Rectal smooth muscle tissue (tissue), 1 donor: ENCODE results near the gene RSPO3.
"Not testable (repeated sequence)": the region's sequence is repeated elsewhere in the genome, so short reads cannot be mapped to it uniquely, and the experiment has no call there.

Experiments used
- H3K27ac ChIP-seq: one replicate; pipeline ENCODE4 v1.7.0; 2013; ENCODE audit warnings: low read depth, low read length, inconsistent platforms
- H3K27me3 ChIP-seq: one replicate; pipeline ENCODE4 v1.7.0; 2013; ENCODE audit warnings: low read length; ENCODE audit not compliant: control insufficient read depth, insufficient read depth
- H3K36me3 ChIP-seq: one replicate; pipeline ENCODE4 v1.7.0; 2013; ENCODE audit warnings: low read length; ENCODE audit not compliant: control insufficient read depth, insufficient read depth
- H3K4me1 ChIP-seq: one replicate; pipeline ENCODE4 v1.7.0; 2013; ENCODE audit warnings: low read length; ENCODE audit not compliant: control insufficient read depth, insufficient read depth
- H3K4me3 ChIP-seq: one replicate; pipeline ENCODE4 v1.7.0; 2013; ENCODE audit warnings: low read length
- H3K9ac ChIP-seq: one replicate; pipeline ENCODE4 v1.7.0; 2013; ENCODE audit warnings: low read length

RSPO3 gene

DNA sequence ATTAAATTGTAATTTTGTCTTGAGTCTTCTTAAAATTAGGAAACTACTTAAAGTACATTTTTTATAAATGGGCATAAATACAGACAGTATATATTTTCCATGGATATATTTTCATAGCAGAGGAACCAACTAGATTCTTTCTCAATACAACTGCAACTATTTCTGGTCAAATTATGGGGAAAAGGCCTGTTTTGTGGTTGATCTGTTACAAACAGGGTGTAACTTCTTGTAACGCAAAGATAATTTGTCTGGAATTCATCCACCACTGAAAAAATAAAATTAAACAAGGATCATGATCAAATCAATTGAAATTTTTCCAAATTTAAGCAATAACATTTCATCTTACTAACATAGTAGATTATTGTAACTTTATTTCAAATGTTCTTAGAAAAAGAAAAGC, 81.0 kb downstream of the RSPO3 start:
- Histone ChIP-seq H3K4me1 (no peaks in the 10 kb centered on the region), H3K36me3 (no peaks in the 10 kb centered on the region), H3K27me3 (no peaks in the 10 kb centered on the region), H3K27ac (no peak overlapping the region), H3K4me3 (no peak overlapping the region), H3K9ac (no peak overlapping the region)

DNA sequence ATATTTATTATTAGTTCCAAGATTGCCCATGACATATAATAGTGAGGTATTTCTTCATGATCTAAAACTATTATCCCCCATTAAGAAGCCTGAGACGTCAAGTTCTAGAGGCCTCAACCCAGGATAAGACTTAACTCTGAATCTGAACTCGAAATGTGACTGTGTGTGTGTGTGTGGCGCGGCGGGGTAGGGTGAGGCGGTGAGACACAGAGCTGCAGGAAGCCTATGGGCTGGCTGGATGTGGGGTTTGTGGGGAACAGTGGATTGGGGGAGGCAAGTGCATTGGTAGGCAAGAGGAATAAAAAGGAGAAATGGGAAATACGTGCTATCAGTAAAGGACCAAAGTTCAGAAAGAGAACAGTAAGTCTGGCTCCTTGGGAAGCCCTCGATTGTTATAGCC, 81.6 kb downstream of the RSPO3 start:
- Histone ChIP-seq H3K4me3 (no peak overlapping the region), H3K4me1 (no peaks in the 10 kb centered on the region), H3K9ac (no peak overlapping the region), H3K27me3 (no peaks in the 10 kb centered on the region), H3K36me3 (no peaks in the 10 kb centered on the region), H3K27ac (no peak overlapping the region)

DNA sequence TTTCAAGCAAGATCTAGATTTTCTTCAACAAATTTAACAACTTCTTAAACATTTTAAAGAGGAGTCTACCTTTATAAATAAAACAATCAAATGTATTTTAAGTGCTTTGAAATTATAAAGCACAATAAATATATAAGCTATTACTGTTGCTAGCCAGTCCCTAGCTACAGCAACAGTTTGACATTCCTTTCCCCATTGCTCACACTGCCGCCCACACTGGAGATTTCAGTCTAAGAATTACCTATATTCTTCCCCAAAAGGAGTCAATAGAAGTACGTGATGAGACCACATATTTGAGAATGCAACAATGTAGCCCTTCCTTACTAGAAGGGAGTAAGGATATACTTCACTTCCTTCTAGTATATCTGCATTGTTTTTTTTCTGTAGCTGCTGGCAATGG, 82.8 kb downstream of the RSPO3 start:
- no peaks in the 10 kb centered on the region for H3K27me3 ChIP-seq
- H3K36me3 ChIP-seq, result no peaks in the 10 kb centered on the region
- no peaks in the 10 kb centered on the region for H3K4me1 ChIP-seq
- H3K4me3 ChIP-seq, result no peak overlapping the region
- no peak overlapping the region for H3K27ac ChIP-seq
- no peak overlapping the region for H3K9ac ChIP-seq

- H3K27me3 ChIP-seq, result no peaks in the 10 kb centered on the region
- H3K9ac ChIP-seq, result no peak overlapping the region
- no peak overlapping the region for H3K27ac ChIP-seq
- H3K36me3 ChIP-seq, result no peaks in the 10 kb centered on the region
- no peaks in the 10 kb centered on the region for H3K4me1 ChIP-seq
- H3K4me3 ChIP-seq, result no peak overlapping the region
These were observed 84.2 kb downstream of the RSPO3 start for GRCh38 chr6:127202676-127203075.

DNA sequence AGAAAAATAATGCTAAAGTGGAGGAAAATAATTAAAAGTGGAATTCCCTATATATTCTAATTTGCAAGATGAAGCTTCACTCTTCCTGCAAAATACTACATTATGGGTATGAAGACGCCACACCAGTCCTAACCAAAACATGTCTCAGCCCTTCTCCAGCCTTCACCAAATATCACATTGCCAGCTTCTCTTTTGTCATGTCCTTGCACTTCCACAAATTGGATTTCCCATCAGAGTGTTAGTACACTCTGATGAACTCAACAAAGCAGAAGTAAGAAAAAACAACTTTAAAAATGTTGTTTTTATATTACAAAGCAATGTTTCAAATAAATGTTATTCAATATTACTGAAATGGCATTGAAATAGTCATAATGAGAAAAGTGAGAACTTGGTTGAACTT, 85.8 kb downstream of the RSPO3 start:
- no peak overlapping the region for H3K4me3 ChIP-seq
- no peaks in the 10 kb centered on the region for H3K36me3 ChIP-seq
- H3K27ac ChIP-seq, result no peak overlapping the region
- no peaks in the 10 kb centered on the region for H3K27me3 ChIP-seq
- no peak overlapping the region for H3K9ac ChIP-seq
- H3K4me1 ChIP-seq, result no peaks in the 10 kb centered on the region

GRCh38 chr6:127205036-127205435, 86.6 kb downstream of the RSPO3 start:
- Histone ChIP-seq H3K27ac (no peak overlapping the region), H3K9ac (no peak overlapping the region), H3K36me3 (no peaks in the 10 kb centered on the region), H3K4me1 (no peaks in the 10 kb centered on the region), H3K4me3 (no peak overlapping the region), H3K27me3 (no peaks in the 10 kb centered on the region)

- H3K9ac ChIP-seq, result no peak overlapping the region
- no peak overlapping the region for H3K27ac ChIP-seq
- no peaks in the 10 kb centered on the region for H3K27me3 ChIP-seq
- no peaks in the 10 kb centered on the region for H3K4me1 ChIP-seq
- H3K4me3 ChIP-seq, result no peak overlapping the region
- no peaks in the 10 kb centered on the region for H3K36me3 ChIP-seq
These were observed 88.1 kb downstream of the RSPO3 start for GRCh38 chr6:127206531-127207095.

- no peaks in the 10 kb centered on the region for H3K27me3 ChIP-seq
- H3K27ac ChIP-seq, result no peak overlapping the region
- H3K4me1 ChIP-seq, result no peaks in the 10 kb centered on the region
These were observed 89.2 kb downstream of the RSPO3 start for GRCh38 chr6:127207591-127208120.

DNA sequence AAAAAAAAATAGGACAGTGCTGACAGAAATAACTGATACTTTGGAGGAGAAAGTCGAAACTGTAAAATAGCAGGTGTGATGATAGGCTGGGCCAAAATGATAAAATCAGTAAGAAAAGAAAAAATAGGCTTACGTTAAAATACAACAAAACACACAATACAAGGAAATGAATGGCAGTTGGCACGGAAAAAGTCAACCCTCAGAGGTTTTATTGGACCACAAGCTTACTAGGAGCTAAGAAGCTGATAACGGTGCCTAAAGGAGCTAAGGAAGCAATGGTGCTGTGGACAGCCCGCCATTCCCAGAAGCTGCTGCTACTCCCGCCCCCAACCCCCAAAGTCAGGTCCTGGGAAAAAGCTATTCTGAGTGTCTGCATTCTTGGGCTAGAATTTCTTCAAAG, 92.3 kb downstream of the RSPO3 start:
- H3K9ac ChIP-seq, result no peak overlapping the region
- H3K36me3 ChIP-seq, result no peaks in the 10 kb centered on the region

More at GRCh38 chr6:127207591-127208120, 89.2 kb downstream of the RSPO3 start:
- no peaks in the 10 kb centered on the region for H3K36me3 ChIP-seq
- no peak overlapping the region for H3K4me3 ChIP-seq
- H3K9ac ChIP-seq, result no peak overlapping the region

DNA sequence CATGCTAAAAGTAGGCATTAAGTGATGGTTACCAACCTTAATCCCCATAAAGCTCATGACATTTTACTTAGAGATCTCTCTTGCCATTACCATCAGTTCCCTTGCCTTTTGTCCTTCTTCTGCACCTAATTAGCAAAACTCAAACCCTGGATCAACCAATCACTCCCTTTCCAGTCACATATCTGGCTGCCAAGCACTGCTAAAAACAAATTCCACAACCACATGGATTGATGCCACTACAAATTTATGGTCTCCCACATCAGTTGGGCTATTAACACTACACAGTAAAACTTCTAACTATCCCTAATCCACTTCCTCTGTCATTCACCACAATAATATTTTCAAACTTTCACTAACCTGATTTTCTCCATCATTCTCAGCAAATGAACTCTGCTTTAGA, 93.9 kb downstream of the RSPO3 start:
- Histone ChIP-seq H3K9ac (no peak overlapping the region), H3K27me3 (no peaks in the 10 kb centered on the region)

More for the DNA sequence above, 92.3 kb downstream of the RSPO3 start:
- H3K27ac ChIP-seq, result no peak overlapping the region
- H3K27me3 ChIP-seq, result no peaks in the 10 kb centered on the region
- no peak overlapping the region for H3K4me3 ChIP-seq
- no peaks in the 10 kb centered on the region for H3K4me1 ChIP-seq

DNA sequence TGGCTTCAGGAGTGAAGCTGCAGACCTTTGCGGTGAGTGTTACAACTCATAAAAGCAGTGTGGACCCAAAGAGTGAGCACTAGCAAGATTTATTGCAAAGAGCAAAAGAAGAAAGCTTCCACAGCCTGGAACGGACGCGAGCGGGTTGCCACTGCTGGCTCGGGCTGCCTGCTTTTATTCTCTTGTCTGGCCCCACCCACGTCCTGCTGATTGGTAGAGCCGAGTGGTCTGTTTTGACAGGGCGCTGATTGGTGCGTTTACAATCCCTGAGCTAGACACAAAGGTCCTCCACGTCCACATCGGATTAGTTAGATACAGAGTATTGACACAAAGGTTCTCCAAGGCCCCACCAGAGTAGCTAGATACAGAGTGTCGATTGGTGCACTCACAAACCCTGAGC, 95.6 kb downstream of the RSPO3 start:
- H3K27ac ChIP-seq, H3K27me3 ChIP-seq, H3K4me3 ChIP-seq, H3K9ac ChIP-seq, H3K36me3 ChIP-seq, H3K4me1 ChIP-seq: not testable (repeated sequence)

More for the DNA sequence above, 93.9 kb downstream of the RSPO3 start:
- no peaks in the 10 kb centered on the region for H3K4me1 ChIP-seq
- H3K36me3 ChIP-seq, result no peaks in the 10 kb centered on the region
- no peak overlapping the region for H3K4me3 ChIP-seq
- H3K27ac ChIP-seq, result no peak overlapping the region

DNA sequence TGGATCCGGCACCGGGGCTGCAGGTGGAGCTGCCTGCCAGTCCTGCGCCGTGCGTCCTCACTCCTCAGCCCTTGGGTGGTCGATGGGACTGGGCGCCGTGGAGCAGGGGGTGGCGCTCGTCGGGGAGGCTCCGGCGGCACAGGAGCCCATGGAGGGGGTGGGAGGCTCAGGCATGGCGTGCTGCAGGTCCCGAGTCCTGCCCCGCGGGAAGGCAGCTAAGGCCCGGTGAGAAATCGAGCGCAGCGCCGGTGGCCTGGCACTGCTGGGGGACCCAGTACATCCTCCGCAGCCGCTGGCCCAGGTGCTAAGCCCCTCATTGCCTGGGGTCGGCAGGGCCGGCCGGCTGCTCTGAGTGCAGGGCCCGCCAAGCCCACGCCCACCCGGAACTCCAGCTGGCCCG, 96.1 kb downstream of the RSPO3 start:
- H3K9ac ChIP-seq, H3K4me1 ChIP-seq: not testable (repeated sequence)

DNA sequence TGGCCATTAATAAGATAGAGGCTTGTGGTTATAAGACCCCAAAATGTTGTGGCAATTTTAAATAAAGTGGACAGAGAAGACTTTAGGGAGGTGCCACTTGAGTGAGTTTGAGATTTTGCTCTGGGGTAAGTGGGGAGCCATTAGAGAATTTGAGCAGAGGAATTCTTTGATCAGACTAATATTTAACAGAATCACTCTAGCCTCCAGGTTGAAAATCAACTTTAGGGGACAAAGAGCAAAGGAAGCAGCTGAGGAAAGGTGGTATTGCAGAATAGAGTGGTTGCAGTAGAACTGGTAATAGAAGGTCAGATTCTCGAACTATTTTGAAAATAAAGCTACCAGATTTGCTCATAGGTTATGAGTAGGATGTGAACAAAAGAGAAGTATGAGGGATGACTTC, 97.5 kb downstream of the RSPO3 start:
- no peaks in the 10 kb centered on the region for H3K27me3 ChIP-seq
- no peak overlapping the region for H3K4me3 ChIP-seq
- no peak overlapping the region for H3K27ac ChIP-seq

More for the DNA sequence above, 96.1 kb downstream of the RSPO3 start:
- not testable (repeated sequence) for H3K36me3 ChIP-seq, H3K27me3 ChIP-seq, H3K27ac ChIP-seq, H3K4me3 ChIP-seq

More for the DNA sequence above, 97.5 kb downstream of the RSPO3 start:
- no peak overlapping the region for H3K9ac ChIP-seq
- H3K4me1 ChIP-seq, result no peaks in the 10 kb centered on the region
- no peaks in the 10 kb centered on the region for H3K36me3 ChIP-seq
